PFSK-1 (cell line): Measurements from ENCODE around the gene STRA6.

Experiments
- FOXP2 ChIP-seq: optimal IDR thresholded peaks from 2 replicates; pipeline ENCODE3; 2011; ENCODE audit warnings: borderline replicate concordance, control low read depth, inconsistent platforms; ENCODE audit not compliant: insufficient read depth; ENCODE audit errors: extremely low read length, extremely low read depth
- POLR2AphosphoS5 ChIP-seq: IDR thresholded peaks from 2 replicates; pipeline ENCODE4 v1.6.1; 2012; ENCODE audit warnings: low read depth, mild to moderate bottlenecking, control low read depth, low read length, moderate library complexity
- REST ChIP-seq, 2 experiments: IDR thresholded peaks; 2 replicates each; pipeline versions ENCODE4 v1.6.1 to v1.8.0; 2011 to 2012; ENCODE audit warnings: low read depth in 2 of 2, low read length in 2 of 2, control low read depth in 1 of 2, inconsistent platforms in 1 of 2, mild to moderate bottlenecking in 1 of 2, moderate library complexity in 1 of 2; ENCODE audit not compliant: insufficient read depth in 1 of 2
- SIN3A ChIP-seq: IDR thresholded peaks from 2 replicates; pipeline ENCODE4 v1.6.1; 2012; ENCODE audit warnings: mild to moderate bottlenecking, low read length, moderate library complexity, borderline replicate concordance; ENCODE audit not compliant: insufficient read depth
- TAF1 ChIP-seq: IDR thresholded peaks from 2 replicates; pipeline ENCODE4 v1.6.1; 2012; ENCODE audit warnings: low read length, control low read depth, borderline replicate concordance; ENCODE audit not compliant: insufficient read depth

STRA6 gene

GRCh38 chr15:74147051-74147450 lies 55.5 kb downstream of the STRA6 start:
- TF ChIP-seq SIN3A = no peak
- no peak for TF ChIP-seq FOXP2
- TF ChIP-seq POLR2AphosphoS5 = no peak
- no peak for TF ChIP-seq REST (IDR thresholded peaks at IDR 0.05; ENCODE audit: insufficient read depth in 1 of 2, low read depth in 2 of 2, low read length in 2 of 2)
- no peak for TF ChIP-seq TAF1

- TF ChIP-seq REST (IDR thresholded peaks at IDR 0.05; ENCODE audit: insufficient read depth in 1 of 2, low read depth in 2 of 2, low read length in 2 of 2) (peak; percentile 18 to 75; a peak in 1 of 4 replicates), FOXP2 (no peak)
Measured at GRCh38 chr15:74146277-74146800, 56.2 kb downstream of the STRA6 start.

- TF ChIP-seq FOXP2 = no peak
- TF ChIP-seq TAF1 = no peak
- TF ChIP-seq POLR2AphosphoS5 = no peak
- TF ChIP-seq REST (IDR thresholded peaks at IDR 0.05; ENCODE audit: insufficient read depth in 1 of 2, low read depth in 2 of 2, low read length in 2 of 2) = no peak
- TF ChIP-seq SIN3A = no peak
Measured at GRCh38 chr15:74144153-74144775, 58.3 kb downstream of the STRA6 start.

- TF ChIP-seq POLR2AphosphoS5 = no peak
Measured at GRCh38 chr15:74141591-74141990, 61.0 kb downstream of the STRA6 start.

- TF ChIP-seq REST (IDR thresholded peaks at IDR 0.05; ENCODE audit: insufficient read depth in 1 of 2, low read depth in 2 of 2, low read length in 2 of 2) = no peak
- TF ChIP-seq TAF1 = no peak
- no peak for TF ChIP-seq SIN3A
- no peak for TF ChIP-seq POLR2AphosphoS5
Measured at GRCh38 chr15:74138642-74139041, 63.9 kb downstream of the STRA6 start.

GRCh38 chr15:74137537-74137894 lies 65.1 kb downstream of the STRA6 start:
- no peak for TF ChIP-seq POLR2AphosphoS5
- TF ChIP-seq REST (IDR thresholded peaks at IDR 0.05; ENCODE audit: insufficient read depth in 1 of 2, low read depth in 2 of 2, low read length in 2 of 2) = no peak
- no peak for TF ChIP-seq TAF1
- TF ChIP-seq SIN3A = no peak
- no peak for TF ChIP-seq FOXP2
